Endometrial microvascular endothelial cells (primary cell): ENCODE measurements around the gene CD160. TPM values are rescaled to one million over a fixed set of nuclear protein-coding genes. Genes with fewer than 3 reads are reported as not detected.
"Not testable (repeated sequence)": the region's sequence is repeated elsewhere in the genome, so short reads cannot be mapped to it uniquely, and the experiment has no call there.

Experiments
- in situ Hi-C: cut with HindIII; loops from 2 replicates; pipeline ENCODE4 v1.10.0; 2017; ENCODE audit warnings: low sequenced_read_pairs, low pct_unique_long_range_greater_than_20kb; ENCODE audit errors: inconsistent ontology term
- total RNA-seq: library from RNA; depleted of rRNA; stranded (reverse); fragments of >200 nt; gene quantifications from one replicate; pipeline ENCODE4 v1.2.3, GENCODE V29; 2015; ENCODE audit errors: inconsistent ontology term

CD160 gene
- total RNA-seq, 1 donor from 2014 or later: not detected

DNA sequence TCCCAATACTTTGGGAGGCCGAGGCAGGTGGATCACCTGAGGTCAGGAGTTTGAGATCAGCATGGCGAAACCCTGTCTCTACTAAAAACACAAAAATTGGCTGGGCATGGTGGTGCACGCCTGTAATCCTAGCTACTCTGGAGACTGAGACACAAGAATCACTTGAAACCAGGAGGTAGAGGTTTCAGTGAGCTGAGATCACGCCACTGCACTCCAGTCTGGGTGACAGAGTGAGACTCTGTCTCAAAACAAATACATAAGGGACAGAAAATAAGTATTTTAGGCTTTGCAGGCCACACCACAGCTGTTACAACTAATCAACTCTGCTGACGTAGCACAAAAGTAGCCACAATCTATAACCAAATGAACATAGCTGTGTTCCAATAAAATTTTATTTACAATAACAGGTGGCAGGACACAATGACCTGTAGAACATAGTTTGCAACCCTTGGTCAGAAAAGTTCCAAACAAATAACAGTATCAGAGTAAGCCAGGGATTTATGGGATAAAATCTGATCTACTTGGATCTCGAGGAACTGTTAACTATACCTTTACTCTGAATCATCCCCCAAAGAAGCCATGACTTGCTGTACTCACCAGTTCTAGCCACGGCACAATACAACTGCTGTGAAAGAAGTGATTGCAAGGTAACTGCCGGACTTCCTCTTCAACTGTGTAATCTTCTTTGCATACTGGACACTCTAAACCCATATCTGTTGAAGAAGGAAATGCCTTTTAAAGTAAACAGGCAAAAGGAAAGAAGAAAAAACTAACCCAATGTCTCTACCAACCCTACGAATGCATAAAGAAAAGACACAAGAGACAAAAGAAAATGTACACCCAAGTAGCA, 28.3 kb downstream of the CD160 start:
- in situ Hi-C loops: no loop called here

DNA sequence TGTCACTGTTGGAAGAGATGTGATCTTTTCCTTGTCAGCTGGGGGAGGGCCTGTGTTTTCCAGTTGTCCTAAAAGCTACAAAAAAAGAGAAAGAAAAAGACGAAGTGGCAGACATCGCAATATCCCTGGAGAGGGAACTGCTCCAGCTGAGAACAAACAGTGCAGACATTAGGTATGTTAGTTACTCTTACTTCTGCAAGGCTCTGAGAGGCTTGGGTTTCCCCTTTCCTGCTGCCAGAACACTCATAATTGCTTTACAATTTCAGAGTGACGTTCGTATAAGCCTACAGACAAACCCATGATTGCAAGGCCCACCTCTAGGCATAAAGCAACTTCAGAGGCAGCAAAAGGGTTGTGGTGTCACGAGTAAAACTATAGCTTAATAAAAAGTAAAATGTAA, 31.1 kb downstream of the CD160 start:
- in situ Hi-C loops: no loop called here

- in situ Hi-C loops: no loop called here
Measured at GRCh38 chr1:145751491-145752037, 32.3 kb downstream of the CD160 start.

DNA sequence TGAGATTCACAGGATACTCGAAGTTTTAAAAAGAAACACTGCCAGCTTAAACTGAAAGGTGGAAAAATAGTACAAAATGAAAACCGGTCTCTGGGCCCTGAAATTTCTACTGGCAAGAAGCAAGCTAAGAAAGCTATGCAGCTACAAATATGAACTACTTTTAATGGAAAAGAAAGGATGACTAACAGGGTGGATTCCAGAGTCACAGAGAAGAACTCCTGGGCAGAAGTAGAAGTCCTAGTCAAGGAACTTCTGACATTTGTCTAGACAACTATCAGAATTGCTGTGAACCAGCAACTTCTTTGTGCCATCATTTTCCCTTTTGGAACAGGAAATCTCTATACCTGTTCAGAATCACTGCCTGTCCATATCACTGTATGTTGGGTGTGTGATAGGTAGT, 38.1 kb downstream of the CD160 start:
- in situ Hi-C loops: no loop called here

GRCh38 chr1:145758116-145758515, 38.8 kb downstream of the CD160 start:
- in situ Hi-C loops: no loop called here

DNA sequence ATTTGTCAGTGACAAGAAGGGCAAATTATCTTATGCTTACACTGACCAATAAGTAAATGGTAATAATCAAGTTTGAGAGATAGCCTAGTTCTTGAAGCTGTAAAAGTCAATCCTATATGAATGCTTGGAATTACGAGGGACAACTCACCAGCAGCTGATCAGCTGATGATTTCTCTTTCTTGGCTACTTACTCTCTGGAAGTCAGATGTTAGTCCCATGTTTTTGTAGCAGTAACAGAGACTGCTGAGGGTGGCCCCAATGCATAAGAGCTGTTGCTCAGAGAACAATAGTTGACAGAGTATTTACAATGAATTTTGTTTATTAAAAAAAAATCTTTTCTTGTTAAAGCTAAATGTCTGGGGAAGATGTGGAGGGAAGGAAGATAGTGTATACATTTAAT, 39.3 kb downstream of the CD160 start:
- in situ Hi-C loops: no loop called here

DNA sequence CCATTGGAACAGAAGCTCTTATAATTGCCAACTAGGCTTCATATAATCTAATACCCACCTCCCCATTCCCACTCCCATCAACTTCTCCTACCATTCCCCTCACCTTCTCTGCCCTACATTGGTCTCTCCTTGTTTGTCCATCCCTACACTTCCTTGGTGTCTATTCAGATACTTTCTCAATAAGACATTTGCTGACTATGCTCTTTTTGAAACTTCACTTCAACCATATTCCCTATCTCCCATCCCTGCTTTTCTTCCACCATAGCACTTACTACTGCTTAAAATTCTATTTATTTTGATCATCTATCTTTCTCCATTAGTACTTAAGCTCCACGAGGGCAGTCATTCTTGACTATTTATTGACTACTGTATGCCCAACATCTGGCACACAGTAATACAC, 40.4 kb downstream of the CD160 start:
- in situ Hi-C loops: no loop called here

GRCh38 chr1:145760395-145760949, 41.2 kb downstream of the CD160 start:
- in situ Hi-C loops: not testable (repeated sequence)

GRCh38 chr1:145761498-145761897, 42.2 kb downstream of the CD160 start:
- in situ Hi-C loops: not testable (repeated sequence)

DNA sequence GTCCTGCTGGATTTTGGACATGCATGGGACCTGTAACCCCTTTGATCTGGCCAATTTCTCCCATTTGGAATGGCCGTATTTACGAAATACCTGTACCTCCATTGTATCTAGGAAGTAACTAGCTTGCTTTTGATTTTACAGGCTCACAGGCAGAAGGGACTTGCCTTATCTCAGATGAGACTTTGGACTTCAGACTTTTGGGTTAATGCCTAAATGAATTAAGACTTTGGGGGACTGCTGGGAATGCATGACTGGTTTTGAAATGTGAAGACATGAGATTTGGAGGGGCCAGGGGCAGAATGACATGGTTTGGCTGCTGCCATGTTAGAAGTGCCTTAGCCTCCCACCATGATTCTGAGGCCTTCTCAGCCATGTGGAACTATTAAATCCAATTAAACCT, 42.7 kb downstream of the CD160 start:
- in situ Hi-C loops: not testable (repeated sequence)

DNA sequence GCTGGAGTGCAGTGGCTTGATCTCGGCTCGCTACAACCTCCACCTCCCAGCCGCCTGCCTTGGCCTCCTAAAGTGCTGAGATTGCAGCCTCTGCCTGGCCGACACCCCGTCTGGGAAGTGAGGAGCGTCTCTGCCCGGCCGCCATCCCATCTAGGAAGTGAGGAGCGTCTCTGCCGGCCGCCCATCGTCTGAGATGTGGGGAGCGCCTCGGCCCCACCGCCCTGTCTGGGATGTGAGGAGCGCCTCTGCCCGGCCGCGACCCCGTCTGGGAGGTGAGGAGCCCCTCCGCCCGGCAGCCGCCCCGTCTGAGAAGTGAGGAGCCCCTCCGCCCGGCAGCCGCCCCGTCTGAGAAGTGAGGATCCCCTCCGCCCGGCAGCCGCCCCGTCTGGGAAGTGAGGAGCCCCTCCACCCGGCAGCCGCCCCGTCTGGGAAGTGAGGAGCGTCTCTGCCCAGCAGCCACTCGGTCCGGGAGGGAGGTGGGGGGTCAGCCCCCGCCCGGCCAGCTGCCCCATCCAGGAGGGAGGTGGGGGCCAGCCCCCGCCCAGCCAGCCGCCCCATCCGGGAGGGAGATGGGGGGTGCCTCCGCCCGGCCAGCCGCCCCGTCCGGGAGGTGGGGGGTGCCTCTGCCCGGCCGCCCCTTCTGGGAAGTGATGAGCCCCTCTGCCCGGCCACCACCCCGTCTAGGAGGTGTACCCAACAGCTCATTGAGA, 45.1 kb downstream of the CD160 start:
- in situ Hi-C loops: not testable (repeated sequence)

- in situ Hi-C loops: not testable (repeated sequence)
Measured at GRCh38 chr1:145765127-145765526, 45.8 kb downstream of the CD160 start.

GRCh38 chr1:145765585-145766360, 46.5 kb downstream of the CD160 start:
- in situ Hi-C loops: not testable (repeated sequence)

GRCh38 chr1:145766926-145767325, 47.6 kb downstream of the CD160 start:
- in situ Hi-C loops: not testable (repeated sequence)

- in situ Hi-C loops: not testable (repeated sequence)
Measured at GRCh38 chr1:145768004-145768403, 48.7 kb downstream of the CD160 start.

- in situ Hi-C loops: no loop called here
Measured at GRCh38 chr1:145771056-145771455, 51.8 kb downstream of the CD160 start.

DNA sequence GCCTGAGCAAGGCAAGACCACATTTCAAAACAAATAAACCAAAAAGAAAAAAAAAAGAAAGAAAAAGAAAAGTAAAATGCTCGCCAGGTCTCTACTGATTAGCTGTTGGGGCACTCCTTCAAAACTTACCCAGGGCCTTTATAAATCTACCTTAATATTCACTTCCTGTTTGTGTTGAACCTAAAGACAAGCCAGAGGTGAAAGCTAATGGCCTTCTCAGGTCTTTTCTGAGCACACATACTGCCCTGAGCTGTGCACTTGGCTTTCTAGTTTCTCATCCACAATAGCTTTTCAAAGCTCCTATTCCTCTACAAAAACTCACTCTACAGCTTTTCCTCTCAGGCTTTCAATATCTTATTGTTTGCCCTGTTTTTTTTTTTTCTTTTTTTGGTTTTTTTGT, 54.1 kb downstream of the CD160 start:
- in situ Hi-C loops: no loop called here

DNA sequence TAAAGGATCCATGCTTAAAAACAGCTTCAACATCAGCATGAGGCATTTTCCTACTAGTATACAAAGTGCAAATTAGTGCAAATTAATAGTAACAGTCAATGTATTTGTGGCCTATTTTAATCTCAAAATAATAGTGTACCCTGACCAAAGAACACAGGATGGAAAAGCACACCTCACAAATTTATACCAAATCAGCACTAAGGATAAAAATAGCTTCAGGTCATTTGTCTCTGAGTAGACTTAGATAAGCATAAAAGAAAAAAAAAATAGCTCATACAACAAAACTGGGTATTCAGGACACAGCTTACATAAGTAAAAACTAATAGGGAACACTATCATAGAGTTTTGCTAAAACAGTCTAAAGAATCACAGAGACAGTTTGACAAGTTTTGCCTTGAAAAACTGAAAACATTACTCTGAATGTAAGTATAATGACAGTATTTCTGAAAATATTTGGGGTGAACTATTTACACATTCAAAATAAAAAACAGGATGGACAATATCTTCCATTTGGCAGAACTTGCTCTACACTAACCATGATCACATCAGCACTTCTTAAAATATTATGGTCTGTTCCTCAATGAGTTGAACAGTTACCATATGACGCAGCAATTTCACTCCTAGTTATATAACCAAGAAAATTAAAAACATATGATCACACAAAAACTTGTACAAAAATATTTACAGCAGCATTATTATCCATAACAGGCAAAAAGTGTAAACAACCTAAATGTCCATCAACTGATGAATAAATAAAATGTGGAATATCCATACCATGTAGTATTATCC, 58.3 kb downstream of the CD160 start:
- in situ Hi-C loops: no loop called here
